ENCODE data around the gene TIMM8B.

TIMM8B gene

DNA sequence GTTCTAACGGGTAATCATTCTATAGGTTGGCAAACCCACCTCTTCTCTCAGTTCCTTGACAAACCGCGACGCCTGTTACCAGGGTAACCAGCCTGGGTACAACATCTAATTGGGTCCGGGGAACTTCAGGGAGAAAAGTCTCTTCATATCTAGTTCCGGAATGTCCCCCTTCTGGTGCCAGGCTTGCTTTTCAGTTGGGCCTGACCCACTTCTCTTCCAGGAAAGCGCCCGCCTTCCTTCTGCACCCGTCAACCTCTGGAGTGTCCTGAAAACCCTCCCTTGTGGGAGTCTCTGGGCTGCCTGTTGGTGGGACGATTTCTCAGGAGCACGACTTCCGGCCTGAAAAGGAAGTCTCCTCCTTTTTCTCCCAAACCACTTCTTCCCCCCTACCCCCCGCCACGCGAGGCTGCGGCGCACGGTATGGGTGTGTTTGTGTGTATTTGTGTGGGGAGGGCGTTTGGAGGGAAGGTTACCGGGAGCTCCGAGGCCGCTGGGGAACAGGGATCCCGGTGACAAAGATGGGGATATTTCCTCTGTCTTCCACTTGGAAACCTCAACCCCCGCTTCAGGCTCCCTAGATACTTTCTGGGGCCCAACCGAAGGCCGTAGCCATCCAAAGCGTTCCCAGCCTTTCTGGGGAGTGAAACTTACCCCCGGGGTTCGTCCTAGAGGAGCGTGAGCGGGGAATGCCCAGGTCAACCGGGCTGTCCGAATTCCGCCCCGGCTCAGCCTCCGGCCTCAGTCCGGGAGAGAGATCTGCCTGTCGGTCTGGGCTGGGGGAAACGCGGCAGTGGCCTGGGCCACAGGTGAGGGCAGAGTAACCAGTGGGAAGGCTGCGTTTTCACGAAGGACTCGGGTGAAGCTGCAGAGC lies 12.4 kb downstream of the TIMM8B start, which contains the start of the genes NKAPD1 and PIH1D2 (continued):
- TF ChIP-seq ZNF510 (tag by site-specific recombination; IDR thresholded peaks at IDR 0.05; ENCODE audit: insufficient replicate concordance): no peak
- TF ChIP-seq, protein P1, sequence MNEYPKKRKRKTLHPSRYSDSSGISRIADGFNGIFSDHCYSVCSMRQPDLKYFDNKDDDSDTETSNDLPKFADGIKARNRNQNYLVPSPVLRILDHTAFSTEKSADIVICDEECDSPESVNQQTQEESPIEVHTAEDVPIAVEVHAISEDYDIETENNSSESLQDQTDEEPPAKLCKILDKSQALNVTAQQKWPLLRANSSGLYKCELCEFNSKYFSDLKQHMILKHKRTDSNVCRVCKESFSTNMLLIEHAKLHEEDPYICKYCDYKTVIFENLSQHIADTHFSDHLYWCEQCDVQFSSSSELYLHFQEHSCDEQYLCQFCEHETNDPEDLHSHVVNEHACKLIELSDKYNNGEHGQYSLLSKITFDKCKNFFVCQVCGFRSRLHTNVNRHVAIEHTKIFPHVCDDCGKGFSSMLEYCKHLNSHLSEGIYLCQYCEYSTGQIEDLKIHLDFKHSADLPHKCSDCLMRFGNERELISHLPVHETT (tag by site-specific recombination; IDR thresholded peaks at IDR 0.05): peak; percentile 94
- TF ChIP-seq, protein P2, sequence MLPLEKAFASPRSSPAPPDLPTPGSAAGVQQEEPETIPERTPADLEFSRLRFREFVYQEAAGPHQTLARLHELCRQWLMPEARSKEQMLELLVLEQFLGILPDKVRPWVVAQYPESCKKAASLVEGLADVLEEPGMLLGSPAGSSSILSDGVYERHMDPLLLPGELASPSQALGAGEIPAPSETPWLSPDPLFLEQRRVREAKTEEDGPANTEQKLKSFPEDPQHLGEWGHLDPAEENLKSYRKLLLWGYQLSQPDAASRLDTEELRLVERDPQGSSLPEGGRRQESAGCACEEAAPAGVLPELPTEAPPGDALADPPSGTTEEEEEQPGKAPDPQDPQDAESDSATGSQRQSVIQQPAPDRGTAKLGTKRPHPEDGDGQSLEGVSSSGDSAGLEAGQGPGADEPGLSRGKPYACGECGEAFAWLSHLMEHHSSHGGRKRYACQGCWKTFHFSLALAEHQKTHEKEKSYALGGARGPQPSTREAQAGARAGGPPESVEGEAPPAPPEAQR (tag by site-specific recombination; IDR thresholded peaks at IDR 0.05): 0 out of 2 replicates have a peak, but pooled peaks have one; percentile 50
- TF ChIP-seq SP3 (tag by site-specific recombination; IDR thresholded peaks at IDR 0.05): peak; percentile 71
- TF ChIP-seq ZNF529 (tag by site-specific recombination; IDR thresholded peaks at IDR 0.05; ENCODE audit: insufficient replicate concordance): no peak
- TF ChIP-seq ZNF292 (tag by site-specific recombination; IDR thresholded peaks at IDR 0.05; ENCODE audit: borderline replicate concordance, low read depth): no peak
- TF ChIP-seq, protein P3, sequence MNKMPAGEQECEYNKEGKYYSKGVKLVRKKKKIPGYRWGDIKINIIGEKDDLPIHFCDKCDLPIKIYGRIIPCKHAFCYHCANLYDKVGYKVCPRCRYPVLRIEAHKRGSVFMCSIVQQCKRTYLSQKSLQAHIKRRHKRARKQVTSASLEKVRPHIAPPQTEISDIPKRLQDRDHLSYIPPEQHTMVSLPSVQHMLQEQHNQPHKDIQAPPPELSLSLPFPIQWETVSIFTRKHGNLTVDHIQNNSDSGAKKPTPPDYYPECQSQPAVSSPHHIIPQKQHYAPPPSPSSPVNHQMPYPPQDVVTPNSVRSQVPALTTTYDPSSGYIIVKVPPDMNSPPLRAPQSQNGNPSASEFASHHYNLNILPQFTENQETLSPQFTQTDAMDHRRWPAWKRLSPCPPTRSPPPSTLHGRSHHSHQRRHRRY (tag by site-specific recombination; IDR thresholded peaks at IDR 0.05): no peak
- TF ChIP-seq ZBTB8A (tag by site-specific recombination; IDR thresholded peaks at IDR 0.05): peak; percentile 45
- no peak for TF ChIP-seq ZNF10 (tag by site-specific recombination; IDR thresholded peaks at IDR 0.05)
- TF ChIP-seq ZNF701 (tag by site-specific recombination; IDR thresholded peaks at IDR 0.05): no peak
- TF ChIP-seq, protein P4, sequence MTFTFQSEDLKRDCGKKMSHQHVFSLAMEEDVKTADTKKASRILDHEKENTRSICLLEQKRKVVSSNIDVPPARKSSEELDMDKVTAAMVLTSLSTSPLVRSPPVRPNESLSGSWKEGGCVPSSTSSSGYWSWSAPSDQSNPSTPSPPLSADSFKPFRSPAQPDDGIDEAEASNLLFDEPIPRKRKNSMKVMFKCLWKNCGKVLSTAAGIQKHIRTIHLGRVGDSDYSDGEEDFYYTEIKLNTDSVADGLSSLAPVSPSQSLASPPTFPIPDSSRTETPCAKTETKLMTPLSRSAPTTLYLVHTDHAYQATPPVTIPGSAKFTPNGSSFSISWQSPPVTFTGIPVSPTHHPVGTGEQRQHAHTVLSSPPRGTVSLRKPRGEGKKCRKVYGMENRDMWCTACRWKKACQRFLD (tag by site-specific recombination; IDR thresholded peaks at IDR 0.05): no peak
- TF ChIP-seq ZNF654 (tag by site-specific recombination; IDR thresholded peaks at IDR 0.05; ENCODE audit: low read depth): no peak
- TF ChIP-seq, protein P5, sequence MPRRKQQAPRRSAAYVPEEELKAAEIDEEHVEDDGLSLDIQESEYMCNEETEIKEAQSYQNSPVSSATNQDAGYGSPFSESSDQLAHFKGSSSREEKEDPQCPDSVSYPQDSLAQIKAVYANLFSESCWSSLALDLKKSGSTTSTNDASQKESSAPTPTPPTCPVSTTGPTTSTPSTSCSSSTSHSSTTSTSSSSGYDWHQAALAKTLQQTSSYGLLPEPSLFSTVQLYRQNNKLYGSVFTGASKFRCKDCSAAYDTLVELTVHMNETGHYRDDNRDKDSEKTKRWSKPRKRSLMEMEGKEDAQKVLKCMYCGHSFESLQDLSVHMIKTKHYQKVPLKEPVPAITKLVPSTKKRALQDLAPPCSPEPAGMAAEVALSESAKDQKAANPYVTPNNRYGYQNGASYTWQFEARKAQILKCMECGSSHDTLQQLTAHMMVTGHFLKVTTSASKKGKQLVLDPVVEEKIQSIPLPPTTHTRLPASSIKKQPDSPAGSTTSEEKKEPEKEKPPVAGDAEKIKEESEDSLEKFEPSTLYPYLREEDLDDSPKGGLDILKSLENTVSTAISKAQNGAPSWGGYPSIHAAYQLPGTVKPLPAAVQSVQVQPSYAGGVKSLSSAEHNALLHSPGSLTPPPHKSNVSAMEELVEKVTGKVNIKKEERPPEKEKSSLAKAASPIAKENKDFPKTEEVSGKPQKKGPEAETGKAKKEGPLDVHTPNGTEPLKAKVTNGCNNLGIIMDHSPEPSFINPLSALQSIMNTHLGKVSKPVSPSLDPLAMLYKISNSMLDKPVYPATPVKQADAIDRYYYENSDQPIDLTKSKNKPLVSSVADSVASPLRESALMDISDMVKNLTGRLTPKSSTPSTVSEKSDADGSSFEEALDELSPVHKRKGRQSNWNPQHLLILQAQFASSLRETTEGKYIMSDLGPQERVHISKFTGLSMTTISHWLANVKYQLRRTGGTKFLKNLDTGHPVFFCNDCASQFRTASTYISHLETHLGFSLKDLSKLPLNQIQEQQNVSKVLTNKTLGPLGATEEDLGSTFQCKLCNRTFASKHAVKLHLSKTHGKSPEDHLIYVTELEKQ (tag by site-specific recombination; IDR thresholded peaks at IDR 0.05; ENCODE audit: borderline replicate concordance): 0 out of 2 replicates have a peak, but pooled peaks have one; percentile 25
- TF ChIP-seq, protein P6, sequence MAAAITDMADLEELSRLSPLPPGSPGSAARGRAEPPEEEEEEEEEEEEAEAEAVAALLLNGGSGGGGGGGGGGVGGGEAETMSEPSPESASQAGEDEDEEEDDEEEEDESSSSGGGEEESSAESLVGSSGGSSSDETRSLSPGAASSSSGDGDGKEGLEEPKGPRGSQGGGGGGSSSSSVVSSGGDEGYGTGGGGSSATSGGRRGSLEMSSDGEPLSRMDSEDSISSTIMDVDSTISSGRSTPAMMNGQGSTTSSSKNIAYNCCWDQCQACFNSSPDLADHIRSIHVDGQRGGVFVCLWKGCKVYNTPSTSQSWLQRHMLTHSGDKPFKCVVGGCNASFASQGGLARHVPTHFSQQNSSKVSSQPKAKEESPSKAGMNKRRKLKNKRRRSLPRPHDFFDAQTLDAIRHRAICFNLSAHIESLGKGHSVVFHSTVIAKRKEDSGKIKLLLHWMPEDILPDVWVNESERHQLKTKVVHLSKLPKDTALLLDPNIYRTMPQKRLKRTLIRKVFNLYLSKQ (tag by site-specific recombination; IDR thresholded peaks at IDR 0.05; ENCODE audit: borderline replicate concordance): no peak
- peak; percentile 69 for TF ChIP-seq ZNF366 (tag by site-specific recombination; conservative IDR thresholded peaks at IDR 0.05)
- TF ChIP-seq, protein P7, sequence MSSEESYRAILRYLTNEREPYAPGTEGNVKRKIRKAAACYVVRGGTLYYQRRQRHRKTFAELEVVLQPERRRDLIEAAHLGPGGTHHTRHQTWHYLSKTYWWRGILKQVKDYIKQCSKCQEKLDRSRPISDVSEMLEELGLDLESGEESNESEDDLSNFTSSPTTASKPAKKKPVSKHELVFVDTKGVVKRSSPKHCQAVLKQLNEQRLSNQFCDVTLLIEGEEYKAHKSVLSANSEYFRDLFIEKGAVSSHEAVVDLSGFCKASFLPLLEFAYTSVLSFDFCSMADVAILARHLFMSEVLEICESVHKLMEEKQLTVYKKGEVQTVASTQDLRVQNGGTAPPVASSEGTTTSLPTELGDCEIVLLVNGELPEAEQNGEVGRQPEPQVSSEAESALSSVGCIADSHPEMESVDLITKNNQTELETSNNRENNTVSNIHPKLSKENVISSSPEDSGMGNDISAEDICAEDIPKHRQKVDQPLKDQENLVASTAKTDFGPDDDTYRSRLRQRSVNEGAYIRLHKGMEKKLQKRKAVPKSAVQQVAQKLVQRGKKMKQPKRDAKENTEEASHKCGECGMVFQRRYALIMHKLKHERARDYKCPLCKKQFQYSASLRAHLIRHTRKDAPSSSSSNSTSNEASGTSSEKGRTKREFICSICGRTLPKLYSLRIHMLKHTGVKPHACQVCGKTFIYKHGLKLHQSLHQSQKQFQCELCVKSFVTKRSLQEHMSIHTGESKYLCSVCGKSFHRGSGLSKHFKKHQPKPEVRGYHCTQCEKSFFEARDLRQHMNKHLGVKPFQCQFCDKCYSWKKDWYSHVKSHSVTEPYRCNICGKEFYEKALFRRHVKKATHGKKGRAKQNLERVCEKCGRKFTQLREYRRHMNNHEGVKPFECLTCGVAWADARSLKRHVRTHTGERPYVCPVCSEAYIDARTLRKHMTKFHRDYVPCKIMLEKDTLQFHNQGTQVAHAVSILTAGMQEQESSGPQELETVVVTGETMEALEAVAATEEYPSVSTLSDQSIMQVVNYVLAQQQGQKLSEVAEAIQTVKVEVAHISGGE (tag by site-specific recombination; conservative IDR thresholded peaks at IDR 0.05; ENCODE audit: low read depth): peak; percentile 99
- TF ChIP-seq ZNF785 (tag by site-specific recombination; IDR thresholded peaks at IDR 0.05): no peak
- no peak for TF ChIP-seq EGR2 (tag by site-specific recombination; IDR thresholded peaks at IDR 0.05; ENCODE audit: low read depth)
- TF ChIP-seq ZNF114 (tag by site-specific recombination; IDR thresholded peaks at IDR 0.05): no peak
- no peak; the same call in 1 of the 2 replicates for TF ChIP-seq ZFP69B (tag by site-specific recombination; IDR thresholded peaks at IDR 0.05)
- no peak for TF ChIP-seq ZNF214 (tag by site-specific recombination; IDR thresholded peaks at IDR 0.05; ENCODE audit: borderline replicate concordance)
- no peak for TF ChIP-seq ZNF792 (tag by site-specific recombination; IDR thresholded peaks at IDR 0.05)
- TF ChIP-seq ZEB2 (tag by site-specific recombination; IDR thresholded peaks at IDR 0.05): peak; percentile 43; the same call in 1 of the 2 replicates
- peak; percentile 93 for TF ChIP-seq ZXDB (tag by site-specific recombination; IDR thresholded peaks at IDR 0.05)

Data from HEK293 (cell line).